ENCODE measurements around the gene KMT5B. TPM values are rescaled to one million over a fixed set of nuclear protein-coding genes. Genes with fewer than 3 reads are reported as not detected.
A peak's percentile ranks its signal among the peaks of the same experiment; 100 is the strongest.

Gene KMT5B
- total and polyA plus RNA-seq, 2 of the 13 experiments (the other 11 are each of a cell fraction or from before 2014, with no cell fraction given) = 17.6 to 23.7 TPM

DNA sequence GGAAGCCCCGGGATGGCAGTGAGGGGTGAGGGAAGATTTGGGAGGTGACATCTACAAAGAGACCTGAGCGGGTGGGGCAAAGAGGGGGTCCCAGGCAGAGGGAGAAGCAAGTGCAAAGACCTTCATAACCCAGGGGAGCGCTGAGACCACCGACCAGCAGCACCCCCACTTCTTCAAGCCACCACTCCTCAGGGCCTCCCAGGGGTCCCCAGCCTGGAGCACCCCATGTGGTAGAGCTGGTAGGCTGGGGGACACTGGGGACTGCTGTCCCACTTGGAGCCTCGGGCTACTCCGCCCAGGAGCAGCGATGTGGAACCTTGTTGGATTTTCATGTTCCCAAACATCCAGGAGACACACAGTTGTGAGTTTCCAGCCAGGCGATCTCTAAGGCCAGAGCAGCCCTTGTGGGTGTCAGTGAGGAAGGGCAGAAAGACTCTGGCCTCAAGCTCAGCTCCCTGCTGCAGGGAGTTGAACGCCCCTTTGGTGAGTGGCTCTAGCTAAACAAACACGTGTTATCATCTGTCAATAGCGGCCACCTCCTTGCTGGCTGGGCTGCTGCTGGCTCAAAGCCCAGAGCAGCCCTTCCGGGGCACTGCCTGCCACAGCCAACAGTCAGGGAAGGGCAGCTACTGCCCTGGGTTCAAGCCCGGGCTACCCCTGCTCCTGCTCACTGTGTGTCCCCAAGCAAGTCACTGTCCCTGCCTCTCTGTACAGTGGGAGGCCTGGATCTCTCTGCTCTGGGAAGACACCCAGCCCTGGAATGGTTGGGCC lies 66.2 kb downstream of the KMT5B start (continued):
- TF ChIP-seq, protein P1, sequence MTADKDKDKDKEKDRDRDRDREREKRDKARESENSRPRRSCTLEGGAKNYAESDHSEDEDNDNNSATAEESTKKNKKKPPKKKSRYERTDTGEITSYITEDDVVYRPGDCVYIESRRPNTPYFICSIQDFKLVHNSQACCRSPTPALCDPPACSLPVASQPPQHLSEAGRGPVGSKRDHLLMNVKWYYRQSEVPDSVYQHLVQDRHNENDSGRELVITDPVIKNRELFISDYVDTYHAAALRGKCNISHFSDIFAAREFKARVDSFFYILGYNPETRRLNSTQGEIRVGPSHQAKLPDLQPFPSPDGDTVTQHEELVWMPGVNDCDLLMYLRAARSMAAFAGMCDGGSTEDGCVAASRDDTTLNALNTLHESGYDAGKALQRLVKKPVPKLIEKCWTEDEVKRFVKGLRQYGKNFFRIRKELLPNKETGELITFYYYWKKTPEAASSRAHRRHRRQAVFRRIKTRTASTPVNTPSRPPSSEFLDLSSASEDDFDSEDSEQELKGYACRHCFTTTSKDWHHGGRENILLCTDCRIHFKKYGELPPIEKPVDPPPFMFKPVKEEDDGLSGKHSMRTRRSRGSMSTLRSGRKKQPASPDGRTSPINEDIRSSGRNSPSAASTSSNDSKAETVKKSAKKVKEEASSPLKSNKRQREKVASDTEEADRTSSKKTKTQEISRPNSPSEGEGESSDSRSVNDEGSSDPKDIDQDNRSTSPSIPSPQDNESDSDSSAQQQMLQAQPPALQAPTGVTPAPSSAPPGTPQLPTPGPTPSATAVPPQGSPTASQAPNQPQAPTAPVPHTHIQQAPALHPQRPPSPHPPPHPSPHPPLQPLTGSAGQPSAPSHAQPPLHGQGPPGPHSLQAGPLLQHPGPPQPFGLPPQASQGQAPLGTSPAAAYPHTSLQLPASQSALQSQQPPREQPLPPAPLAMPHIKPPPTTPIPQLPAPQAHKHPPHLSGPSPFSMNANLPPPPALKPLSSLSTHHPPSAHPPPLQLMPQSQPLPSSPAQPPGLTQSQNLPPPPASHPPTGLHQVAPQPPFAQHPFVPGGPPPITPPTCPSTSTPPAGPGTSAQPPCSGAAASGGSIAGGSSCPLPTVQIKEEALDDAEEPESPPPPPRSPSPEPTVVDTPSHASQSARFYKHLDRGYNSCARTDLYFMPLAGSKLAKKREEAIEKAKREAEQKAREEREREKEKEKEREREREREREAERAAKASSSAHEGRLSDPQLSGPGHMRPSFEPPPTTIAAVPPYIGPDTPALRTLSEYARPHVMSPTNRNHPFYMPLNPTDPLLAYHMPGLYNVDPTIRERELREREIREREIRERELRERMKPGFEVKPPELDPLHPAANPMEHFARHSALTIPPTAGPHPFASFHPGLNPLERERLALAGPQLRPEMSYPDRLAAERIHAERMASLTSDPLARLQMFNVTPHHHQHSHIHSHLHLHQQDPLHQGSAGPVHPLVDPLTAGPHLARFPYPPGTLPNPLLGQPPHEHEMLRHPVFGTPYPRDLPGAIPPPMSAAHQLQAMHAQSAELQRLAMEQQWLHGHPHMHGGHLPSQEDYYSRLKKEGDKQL (CRISPR knock-in tag; IDR thresholded peaks at IDR 0.05; ENCODE audit: low read depth) = peak; percentile 74
- TF ChIP-seq, protein P2, sequence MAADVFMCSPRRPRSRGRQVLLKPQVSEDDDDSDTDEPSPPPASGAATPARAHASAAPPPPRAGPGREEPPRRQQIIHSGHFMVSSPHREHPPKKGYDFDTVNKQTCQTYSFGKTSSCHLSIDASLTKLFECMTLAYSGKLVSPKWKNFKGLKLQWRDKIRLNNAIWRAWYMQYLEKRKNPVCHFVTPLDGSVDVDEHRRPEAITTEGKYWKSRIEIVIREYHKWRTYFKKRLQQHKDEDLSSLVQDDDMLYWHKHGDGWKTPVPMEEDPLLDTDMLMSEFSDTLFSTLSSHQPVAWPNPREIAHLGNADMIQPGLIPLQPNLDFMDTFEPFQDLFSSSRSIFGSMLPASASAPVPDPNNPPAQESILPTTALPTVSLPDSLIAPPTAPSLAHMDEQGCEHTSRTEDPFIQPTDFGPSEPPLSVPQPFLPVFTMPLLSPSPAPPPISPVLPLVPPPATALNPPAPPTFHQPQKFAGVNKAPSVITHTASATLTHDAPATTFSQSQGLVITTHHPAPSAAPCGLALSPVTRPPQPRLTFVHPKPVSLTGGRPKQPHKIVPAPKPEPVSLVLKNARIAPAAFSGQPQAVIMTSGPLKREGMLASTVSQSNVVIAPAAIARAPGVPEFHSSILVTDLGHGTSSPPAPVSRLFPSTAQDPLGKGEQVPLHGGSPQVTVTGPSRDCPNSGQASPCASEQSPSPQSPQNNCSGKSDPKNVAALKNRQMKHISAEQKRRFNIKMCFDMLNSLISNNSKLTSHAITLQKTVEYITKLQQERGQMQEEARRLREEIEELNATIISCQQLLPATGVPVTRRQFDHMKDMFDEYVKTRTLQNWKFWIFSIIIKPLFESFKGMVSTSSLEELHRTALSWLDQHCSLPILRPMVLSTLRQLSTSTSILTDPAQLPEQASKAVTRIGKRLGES (CRISPR knock-in tag; IDR thresholded peaks at IDR 0.05; ENCODE audit: borderline replicate concordance) = no peak
- TF ChIP-seq, protein P3, sequence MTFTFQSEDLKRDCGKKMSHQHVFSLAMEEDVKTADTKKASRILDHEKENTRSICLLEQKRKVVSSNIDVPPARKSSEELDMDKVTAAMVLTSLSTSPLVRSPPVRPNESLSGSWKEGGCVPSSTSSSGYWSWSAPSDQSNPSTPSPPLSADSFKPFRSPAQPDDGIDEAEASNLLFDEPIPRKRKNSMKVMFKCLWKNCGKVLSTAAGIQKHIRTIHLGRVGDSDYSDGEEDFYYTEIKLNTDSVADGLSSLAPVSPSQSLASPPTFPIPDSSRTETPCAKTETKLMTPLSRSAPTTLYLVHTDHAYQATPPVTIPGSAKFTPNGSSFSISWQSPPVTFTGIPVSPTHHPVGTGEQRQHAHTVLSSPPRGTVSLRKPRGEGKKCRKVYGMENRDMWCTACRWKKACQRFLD (CRISPR knock-in tag; IDR thresholded peaks at IDR 0.05; ENCODE audit: borderline replicate concordance) = no peak
- no peak for TF ChIP-seq U2AF1 (optimal IDR thresholded peaks at IDR 0.05; ENCODE audit: low read depth, low read length)
- 0 out of 2 replicates have a peak, but pooled peaks have one; percentile 50 for TF ChIP-seq SNAPC2 (CRISPR knock-in tag; IDR thresholded peaks at IDR 0.05)
- TF ChIP-seq, protein P4, sequence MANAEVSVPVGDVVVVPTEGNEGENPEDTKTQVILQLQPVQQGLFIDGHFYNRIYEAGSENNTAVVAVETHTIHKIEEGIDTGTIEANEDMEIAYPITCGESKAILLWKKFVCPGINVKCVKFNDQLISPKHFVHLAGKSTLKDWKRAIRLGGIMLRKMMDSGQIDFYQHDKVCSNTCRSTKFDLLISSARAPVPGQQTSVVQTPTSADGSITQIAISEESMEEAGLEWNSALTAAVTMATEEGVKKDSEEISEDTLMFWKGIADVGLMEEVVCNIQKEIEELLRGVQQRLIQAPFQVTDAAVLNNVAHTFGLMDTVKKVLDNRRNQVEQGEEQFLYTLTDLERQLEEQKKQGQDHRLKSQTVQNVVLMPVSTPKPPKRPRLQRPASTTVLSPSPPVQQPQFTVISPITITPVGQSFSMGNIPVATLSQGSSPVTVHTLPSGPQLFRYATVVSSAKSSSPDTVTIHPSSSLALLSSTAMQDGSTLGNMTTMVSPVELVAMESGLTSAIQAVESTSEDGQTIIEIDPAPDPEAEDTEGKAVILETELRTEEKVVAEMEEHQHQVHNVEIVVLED (CRISPR knock-in tag; IDR thresholded peaks at IDR 0.05; ENCODE audit: borderline replicate concordance) = 0 out of 2 replicates have a peak, but pooled peaks have one; percentile 62
- TF ChIP-seq, protein P5, sequence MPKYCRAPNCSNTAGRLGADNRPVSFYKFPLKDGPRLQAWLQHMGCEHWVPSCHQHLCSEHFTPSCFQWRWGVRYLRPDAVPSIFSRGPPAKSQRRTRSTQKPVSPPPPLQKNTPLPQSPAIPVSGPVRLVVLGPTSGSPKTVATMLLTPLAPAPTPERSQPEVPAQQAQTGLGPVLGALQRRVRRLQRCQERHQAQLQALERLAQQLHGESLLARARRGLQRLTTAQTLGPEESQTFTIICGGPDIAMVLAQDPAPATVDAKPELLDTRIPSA (CRISPR knock-in tag; IDR thresholded peaks at IDR 0.05; ENCODE audit: borderline replicate concordance) = no peak
- TF ChIP-seq, protein P6, sequence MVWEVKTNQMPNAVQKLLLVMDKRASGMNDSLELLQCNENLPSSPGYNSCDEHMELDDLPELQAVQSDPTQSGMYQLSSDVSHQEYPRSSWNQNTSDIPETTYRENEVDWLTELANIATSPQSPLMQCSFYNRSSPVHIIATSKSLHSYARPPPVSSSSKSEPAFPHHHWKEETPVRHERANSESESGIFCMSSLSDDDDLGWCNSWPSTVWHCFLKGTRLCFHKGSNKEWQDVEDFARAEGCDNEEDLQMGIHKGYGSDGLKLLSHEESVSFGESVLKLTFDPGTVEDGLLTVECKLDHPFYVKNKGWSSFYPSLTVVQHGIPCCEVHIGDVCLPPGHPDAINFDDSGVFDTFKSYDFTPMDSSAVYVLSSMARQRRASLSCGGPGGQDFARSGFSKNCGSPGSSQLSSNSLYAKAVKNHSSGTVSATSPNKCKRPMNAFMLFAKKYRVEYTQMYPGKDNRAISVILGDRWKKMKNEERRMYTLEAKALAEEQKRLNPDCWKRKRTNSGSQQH (CRISPR knock-in tag; IDR thresholded peaks at IDR 0.05; ENCODE audit: low read depth) = peak; percentile 90; the same call in 1 of the 2 replicates
- peak; percentile 73; the same call in 1 of the 2 replicates for TF ChIP-seq DNMT3B (CRISPR knock-in tag; conservative IDR thresholded peaks at IDR 0.05)
- TF ChIP-seq ZSCAN29 (CRISPR knock-in tag; conservative IDR thresholded peaks at IDR 0.05) = peak; percentile 75; the same call in 1 of the 2 replicates
- TF ChIP-seq NR1H2 (CRISPR knock-in tag; IDR thresholded peaks at IDR 0.05; ENCODE audit: borderline replicate concordance, low read depth) = no peak
- peak; percentile 69; the same call in 1 of the 2 replicates for TF ChIP-seq TBX3 (IDR thresholded peaks at IDR 0.05; ENCODE audit: borderline replicate concordance)

Measured in HepG2 (cell line).